GM12878 (cell line): ENCODE results near the gene MTHFD1. TPM values are rescaled to one million over a fixed set of nuclear protein-coding genes. Genes with fewer than 3 reads are reported as not detected.

Experiments used
- ASH2L ChIP-seq: fragments of 300-600, 200-600 bp; sonication (generic); IDR thresholded peaks from 2 replicates; pipeline ENCODE4 v1.6.1; 2017; ENCODE audit warnings: low read depth, mild to moderate bottlenecking, borderline replicate concordance
- ATF2 ChIP-seq: IDR thresholded peaks from 2 replicates; pipeline ENCODE4 v1.6.1; 2012; ENCODE audit warnings: low read length, inconsistent platforms
- ATF3 ChIP-seq: IDR thresholded peaks from 2 replicates; pipeline ENCODE4 v1.6.1; 2011; ENCODE audit warnings: low read depth, mild to moderate bottlenecking, low read length, moderate library complexity, borderline replicate concordance; ENCODE audit errors: extremely low read depth
- CEBPZ ChIP-seq: fragments of 150-350 bp; IDR thresholded peaks from 2 replicates; pipeline ENCODE4 v1.6.1; 2016; ENCODE audit warnings: low read depth, low read length
- DPF2 ChIP-seq: fragments of 450-650 bp; IDR thresholded peaks from 2 replicates; pipeline ENCODE4 v1.6.1; 2017; ENCODE audit warnings: mild to moderate bottlenecking
- FOXK2 ChIP-seq: fragments of 450-650 bp; IDR thresholded peaks from 2 replicates; pipeline ENCODE4 v1.6.1; 2017; ENCODE audit warnings: mild to moderate bottlenecking, moderate library complexity
- NFYA ChIP-seq: IDR thresholded peaks from 2 replicates; pipeline ENCODE4 v1.6.1; 2011; ENCODE audit warnings: low read depth, mild to moderate bottlenecking, low read length, improper control_type of control experiment, borderline replicate concordance
- PAX8 ChIP-seq: fragments of 450-650 bp; IDR thresholded peaks from 2 replicates; pipeline ENCODE4 v1.6.1; 2017; ENCODE audit warnings: mild to moderate bottlenecking, moderate library complexity
- RBBP5 ChIP-seq: fragments of 200-600 bp; sonication (generic); conservative IDR thresholded peaks from 2 replicates; pipeline ENCODE4 v1.6.1; 2016
- RCOR1 ChIP-seq: conservative IDR thresholded peaks from 2 replicates; pipeline ENCODE4 v1.6.1; 2012; ENCODE audit warnings: low read depth, low read length, improper control_type of control experiment
- REST ChIP-seq: IDR thresholded peaks from 2 replicates; pipeline ENCODE4 v1.6.1; 2012; ENCODE audit warnings: mild to moderate bottlenecking, low read depth, low read length
- SREBF2 ChIP-seq: IDR thresholded peaks from 2 replicates; pipeline ENCODE4 v1.6.1; 2012; ENCODE audit warnings: mild to moderate bottlenecking, low read length
- TAF1 ChIP-seq: IDR thresholded peaks from 2 replicates; pipeline ENCODE4 v1.6.1; 2011; ENCODE audit warnings: mild to moderate bottlenecking, low read depth, low read length, borderline replicate concordance
- ZNF274 ChIP-seq: IDR thresholded peaks from one replicate; pipeline ENCODE4 v1.8.0; 2011; ENCODE audit not compliant: insufficient read length, insufficient read depth
- ZNF592 ChIP-seq: fragments of 450-650 bp; IDR thresholded peaks from 2 replicates; pipeline ENCODE4 v1.6.1; 2017; ENCODE audit warnings: mild to moderate bottlenecking, moderate library complexity
- ZNF622 ChIP-seq: fragments of 450-650 bp; IDR thresholded peaks from 2 replicates; pipeline ENCODE4 v1.6.1; 2017; ENCODE audit warnings: mild to moderate bottlenecking, inconsistent platforms
- ZSCAN29 ChIP-seq: fragments of 450-650 bp; IDR thresholded peaks from 2 replicates; pipeline ENCODE4 v1.6.1; 2017; ENCODE audit warnings: mild to moderate bottlenecking, moderate library complexity
- polyA plus RNA-seq, 11 experiments: library from polyadenylated mRNA; depleted of rRNA in 4 of 11; unstranded in 6 of 11; stranded (reverse) in 5 of 11; fragments of >200 nt; fragmentation: Nextera tagmentation in 4 of 11; fragmentation: Illumina TruSeq in 1 of 11; extraction: Ambion mirVana in 4 of 11; extraction: Trizol in 1 of 11; gene quantifications; 1 replicate in 1 of 11; 2 replicates in 10 of 11; pipeline versions ENCODE4 v1.2.1 to v1.2.3, GENCODE V29; 2011 to 2016; ENCODE audit warnings: inconsistent platforms in 2 of 11, missing spikeins in 2 of 11, low read depth in 1 of 11
- total RNA-seq, 4 experiments: library from RNA; depleted of rRNA in 3 of 4; stranded (reverse); fragments of >200 nt in 3 of 4; fragmentation: Illumina TruSeq in 1 of 4; extraction: Trizol in 1 of 4; gene quantifications; 2 replicates each; pipeline versions ENCODE4 v1.2.1 to v1.2.3, GENCODE V29; 2013 to 2021

The MTHFD1 gene
- total and polyA plus RNA-seq, 10 of the 15 experiments (the other 5 are each of a cell fraction or from before 2014, with no cell fraction given), result 99.3 to 310 (median 173) TPM

GRCh38 chr14:64387782-64388532 lies at the start of gene MTHFD1 (continued):
- TF ChIP-seq ZNF592 (no peak), ZNF274 (no peak), ATF2 (no peak), ZNF622 (no peak), TAF1 (peak; percentile 79), ZSCAN29 (no peak), ATF3 (no peak), DPF2 (peak; percentile 75), ASH2L (no peak), RBBP5 (no peak), RCOR1 (no peak; the same call in 1 of the 2 replicates), REST (no peak), SREBF2 (0 out of 2 replicates have a peak, but pooled peaks have one; percentile 20), FOXK2 (no peak), PAX8 (no peak), NFYA (no peak; the same call in 1 of the 2 replicates), CEBPZ (no peak)
